NCI-H748 (cell line): Measurements from ENCODE around the gene TNS3.

Experiments used
- DNase-seq: peaks from one replicate; lab custom pipeline; 2025; ENCODE audit not compliant: unreplicated experiment; lab: John Stamatoyannopoulos, UW

TNS3 gene

DNA sequence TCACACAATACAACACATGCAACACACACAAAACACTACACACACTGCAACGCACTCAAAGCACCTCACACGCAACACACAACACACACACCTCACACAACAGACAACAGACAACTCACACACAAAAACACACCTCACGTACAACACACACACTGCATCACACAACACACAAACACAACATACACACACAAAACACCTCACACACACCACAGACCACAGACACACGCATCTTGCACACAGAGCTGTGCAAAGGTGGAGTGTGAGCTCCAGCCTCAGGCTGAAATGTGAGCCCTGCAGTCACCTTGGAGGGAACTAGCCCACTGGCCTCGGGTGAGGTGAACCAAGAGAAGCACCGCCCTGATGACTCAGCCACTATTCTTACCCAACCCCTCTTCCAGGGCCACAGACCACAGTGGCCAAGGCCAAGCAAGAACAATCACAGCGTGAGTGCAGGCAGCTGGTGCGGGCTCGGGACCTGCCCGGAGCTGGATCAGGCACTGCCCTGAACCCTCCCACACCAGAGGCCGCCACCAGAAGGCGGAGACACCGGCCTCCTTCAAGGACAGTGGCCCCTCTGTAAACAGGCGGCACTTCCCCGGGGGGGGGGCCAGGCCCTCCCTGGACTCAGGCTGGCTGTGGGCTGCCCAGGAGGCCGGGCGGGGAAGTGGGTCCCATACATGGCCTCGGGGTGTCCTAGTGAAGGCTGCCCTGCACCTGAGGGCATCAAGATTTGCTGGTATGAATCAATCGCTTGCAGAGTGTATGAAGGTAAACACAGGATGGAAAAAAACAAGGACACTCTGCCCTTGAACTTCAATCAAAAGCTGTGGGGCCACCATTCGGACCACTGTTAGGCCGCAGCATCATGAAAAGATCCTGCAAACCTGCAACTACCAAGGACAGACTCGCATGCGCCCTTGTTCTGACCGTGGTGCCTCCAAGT, 106.7 kb downstream of the TNS3 start:
- peak; percentile 35 for DNase-seq

DNA sequence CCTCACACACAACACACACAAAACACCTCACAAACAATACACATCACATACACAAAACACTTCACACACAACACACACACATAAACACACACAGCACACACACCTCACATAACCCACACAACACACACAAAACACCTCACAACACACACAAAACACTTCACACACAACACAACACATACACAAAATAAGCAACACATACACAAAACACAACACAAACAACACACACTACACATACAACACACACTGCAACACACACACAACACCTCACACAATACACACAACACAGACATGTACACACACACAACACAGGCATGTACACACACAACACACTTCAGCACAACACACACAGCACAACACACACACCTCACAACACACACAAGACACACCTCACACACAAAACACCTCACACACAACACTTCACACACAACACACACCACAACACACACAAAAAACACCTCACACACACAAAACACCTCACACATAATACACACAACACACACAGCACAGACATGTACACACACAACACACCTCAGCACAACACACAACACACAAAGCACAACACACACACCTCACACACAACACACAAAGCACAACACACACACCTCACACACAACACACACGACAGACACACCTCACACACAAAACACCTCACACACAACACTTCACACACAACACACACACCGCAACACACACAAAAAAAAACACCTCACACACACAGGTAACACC, 107.5 kb downstream of the TNS3 start:
- DNase-seq = no peak

DNA sequence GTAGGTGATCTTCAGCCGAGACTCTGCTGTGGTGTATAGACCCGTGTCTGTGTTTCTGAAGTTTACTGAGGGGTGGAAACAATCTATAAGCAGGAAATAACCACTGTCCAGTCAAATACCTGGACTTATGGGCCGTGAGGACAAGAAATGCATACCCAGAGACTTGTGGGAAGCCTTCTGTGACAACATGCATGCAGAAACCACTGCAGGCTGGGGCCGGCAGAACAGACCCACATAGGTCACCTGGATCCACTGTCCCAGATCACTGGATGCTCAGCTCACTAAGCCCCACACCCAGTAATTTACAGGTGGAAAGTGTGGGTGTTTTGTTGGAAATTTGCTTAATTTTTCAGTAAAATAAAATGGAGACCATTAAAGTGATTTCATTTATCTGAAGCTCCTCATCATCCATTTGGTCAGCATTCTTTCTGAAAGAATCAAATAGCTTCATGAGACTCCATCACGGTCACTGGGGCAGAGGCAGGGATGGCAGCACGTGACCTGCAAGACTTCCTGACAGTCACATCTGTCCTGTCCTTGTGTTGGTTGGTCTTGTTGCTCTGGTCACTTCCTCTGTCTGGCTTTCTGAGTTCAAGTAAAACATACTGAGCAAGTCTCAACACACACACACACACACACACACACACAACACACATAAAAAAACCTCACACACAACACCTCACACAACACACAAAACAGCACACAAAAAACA, 108.3 kb downstream of the TNS3 start:
- no peak for DNase-seq

DNA sequence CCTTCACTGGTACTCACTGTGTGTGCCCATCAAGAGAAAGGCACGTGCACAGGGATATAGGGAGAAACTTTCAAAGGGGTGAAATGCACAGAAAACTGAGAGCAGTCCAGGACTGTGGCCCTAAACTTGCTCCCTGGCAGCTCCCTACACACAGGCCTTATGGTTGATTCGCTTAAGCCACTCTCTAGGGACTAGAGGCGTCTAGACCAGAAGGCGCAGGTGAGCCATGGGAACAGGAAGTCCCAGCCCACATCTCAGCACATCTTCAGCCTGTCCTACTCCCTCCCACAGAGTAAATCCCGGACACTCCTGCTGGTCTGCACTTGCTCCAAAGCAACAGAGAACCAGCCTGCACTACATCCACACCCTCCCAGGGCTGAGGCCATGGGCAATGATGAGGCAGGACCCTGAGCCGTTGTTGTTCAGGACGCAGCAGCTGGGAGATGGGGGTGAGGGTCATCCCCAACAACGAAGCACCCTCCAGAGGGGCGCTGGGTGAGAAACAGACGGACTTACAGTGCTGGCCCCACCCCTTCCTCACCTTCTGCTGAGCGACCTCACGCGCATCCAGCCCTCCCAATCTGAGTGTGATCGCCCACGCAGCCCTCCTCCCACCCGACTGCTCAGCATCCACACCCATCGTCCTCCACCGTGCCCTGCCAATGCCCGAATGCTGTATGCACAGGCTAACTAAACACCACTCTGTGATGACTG, 109.3 kb downstream of the TNS3 start:
- DNase-seq = no peak

DNA sequence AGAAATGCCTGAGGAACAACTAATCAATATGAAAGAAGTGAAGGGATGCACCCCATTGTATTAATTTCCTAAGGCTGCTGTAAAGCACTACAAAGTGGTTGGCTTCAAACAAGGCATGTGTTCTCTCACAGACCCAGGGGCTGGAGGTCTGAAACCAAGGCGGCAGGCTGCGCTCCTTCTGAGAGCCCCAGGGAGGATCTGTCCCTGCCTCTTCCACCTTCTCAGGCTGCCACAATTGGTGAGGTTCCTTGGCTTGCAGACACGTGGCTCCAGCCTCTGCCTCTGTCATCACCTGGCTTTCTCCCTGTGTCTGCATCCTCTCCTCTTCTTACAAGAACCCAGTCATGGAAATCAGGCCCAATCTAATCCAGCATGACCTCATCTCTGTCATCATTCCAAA, 110.1 kb downstream of the TNS3 start:
- DNase-seq = no peak

DNA sequence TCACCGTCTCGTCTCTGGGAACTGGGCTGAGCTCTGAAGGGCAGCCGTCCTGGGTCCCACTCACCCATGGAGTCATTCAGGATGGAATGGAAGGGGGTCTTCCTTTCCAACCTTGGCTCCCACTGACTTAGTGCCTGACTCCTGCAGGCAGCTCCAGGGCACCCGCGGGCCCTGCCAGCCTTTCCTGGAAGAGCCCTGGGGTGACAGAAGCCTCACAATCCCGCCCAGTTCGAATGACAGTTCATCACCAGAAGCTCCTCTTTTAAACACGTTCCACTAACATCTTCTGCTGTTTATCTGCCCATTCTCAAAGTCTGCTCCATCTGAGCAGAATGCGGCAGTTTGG, 110.6 kb downstream of the TNS3 start:
- no peak for DNase-seq

DNA sequence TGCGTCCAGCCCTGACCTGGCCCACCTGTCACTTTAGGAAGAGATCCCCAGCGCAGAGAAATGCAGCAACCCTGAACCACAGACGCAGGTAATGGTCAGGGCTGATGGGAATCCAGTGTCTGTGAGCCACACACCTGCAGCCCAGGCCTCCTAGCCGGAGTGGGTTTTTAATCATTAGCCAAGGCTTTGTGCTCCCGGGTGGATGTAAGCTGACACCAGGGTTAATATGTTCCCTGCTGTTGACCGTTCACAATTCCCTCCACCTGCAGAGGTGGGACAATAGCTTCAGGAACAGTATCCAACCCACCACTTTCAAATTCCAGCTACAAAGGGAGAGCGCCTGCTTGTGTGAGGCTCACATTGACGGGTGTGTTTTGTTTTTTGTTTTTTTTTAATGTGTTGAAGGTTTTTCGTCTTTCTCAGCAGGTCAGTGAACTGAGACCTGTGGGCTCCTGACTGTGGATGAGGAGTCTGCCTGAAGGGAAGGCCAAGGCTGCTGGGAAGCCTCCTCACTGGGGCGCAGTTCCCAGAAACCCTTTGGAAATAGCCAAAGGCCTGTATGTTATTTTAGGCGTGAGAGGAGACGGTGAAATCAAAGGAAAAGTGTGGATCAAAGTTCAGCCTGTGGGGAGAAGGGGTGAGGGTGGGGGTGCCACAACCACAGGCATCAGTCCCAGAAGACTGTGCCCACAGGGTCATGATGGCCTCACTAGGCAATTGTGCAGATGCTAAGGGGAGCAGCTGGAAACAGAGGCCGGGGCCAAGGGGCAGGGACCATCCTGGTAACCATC, 111.1 kb downstream of the TNS3 start:
- DNase-seq = peak; percentile 99

DNA sequence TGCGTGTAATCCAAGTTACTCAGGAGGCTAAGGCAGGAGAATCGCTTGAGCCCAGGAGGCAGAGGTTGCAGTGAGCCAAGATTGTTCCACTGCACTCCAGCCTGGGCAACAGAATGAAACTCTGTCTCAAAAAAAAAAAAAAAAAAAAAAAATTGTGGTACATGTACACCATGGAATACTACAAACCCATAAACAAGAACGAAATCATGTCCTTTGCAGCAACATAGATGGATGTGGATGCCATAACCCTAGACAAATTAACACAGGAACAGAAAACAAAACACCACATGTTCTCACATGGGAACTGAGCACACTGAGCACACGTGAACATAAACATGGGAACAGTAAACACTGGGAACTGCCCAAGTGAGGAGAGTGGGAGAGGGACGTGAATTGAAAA, 112.1 kb downstream of the TNS3 start:
- DNase-seq = peak; percentile 39

DNA sequence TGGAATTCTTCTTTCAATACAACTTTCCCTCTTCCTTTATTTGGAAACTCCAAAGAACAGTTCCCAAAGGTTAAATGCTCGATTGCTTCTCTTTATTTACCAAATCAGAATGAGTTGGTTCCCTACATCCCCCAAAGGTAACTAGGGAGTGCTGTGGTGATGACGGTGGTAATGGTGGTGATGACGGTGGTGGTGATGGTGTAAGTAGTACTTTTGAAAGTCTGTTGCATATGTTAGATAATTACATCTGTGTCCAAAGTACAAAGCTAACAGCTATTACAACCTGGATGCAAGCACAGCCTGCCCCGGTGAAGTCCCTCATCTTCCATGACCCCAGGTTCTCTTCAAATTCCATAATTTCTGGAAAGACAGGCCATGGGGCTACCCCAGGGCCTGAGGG, 115.1 kb downstream of the TNS3 start:
- DNase-seq = no peak

DNA sequence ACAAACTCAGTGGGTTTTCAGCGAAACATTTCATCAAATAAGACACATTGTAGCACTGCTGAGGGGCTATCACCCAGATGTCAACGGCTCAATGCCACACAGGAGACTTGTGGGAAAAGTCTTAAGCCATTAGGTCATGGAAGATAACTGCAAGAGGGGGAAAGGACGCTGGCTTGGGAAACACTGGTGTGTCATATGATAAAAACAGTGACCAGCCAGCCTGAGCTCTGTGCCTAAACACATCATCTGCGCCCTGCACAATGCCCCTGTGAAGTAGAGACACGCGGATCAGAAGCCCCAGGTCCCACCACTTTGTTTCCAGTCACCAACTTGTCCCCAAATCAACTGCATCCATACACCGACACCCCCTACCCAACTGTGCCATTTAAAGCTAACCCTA, 116.7 kb downstream of the TNS3 start:
- no peak for DNase-seq

DNA sequence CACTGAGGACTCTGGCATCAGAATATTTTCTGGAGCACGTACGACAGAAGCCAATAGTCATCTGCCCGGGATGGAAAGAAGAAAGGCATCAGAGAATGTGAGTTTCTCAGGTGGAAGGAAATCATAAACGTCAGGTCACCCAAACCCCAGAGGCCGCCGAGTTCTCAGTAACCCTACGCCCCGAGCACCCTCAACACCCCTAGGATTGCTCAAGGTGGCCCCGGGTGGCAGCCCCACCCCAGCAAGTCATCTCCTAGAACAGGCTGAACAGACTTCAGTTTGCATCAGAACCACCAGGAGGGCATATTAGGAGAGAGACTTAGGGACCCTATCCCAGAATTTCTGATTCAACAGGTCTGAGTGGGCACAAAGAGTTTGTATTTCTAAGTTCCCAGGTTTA, 117.6 kb downstream of the TNS3 start:
- no peak for DNase-seq

DNA sequence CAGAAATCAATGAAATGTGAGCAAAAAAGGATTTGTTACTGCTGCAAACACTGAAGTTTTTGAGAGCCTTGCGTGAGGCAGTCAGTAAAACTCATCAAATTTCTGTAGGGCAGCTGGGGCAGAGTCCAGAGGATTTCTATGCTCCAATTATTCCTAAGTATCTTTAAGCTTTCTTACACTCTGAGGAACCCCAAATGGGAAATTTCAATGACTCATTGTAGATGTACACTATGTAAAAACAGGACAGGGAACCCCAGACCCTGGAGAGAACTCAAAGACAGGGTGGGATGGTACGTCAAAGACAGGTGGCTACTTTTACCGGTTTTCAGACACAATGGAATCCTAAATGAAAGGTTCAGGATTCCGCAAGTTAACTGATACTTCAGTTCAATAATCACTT, 120.2 kb downstream of the TNS3 start:
- DNase-seq = no peak

DNA sequence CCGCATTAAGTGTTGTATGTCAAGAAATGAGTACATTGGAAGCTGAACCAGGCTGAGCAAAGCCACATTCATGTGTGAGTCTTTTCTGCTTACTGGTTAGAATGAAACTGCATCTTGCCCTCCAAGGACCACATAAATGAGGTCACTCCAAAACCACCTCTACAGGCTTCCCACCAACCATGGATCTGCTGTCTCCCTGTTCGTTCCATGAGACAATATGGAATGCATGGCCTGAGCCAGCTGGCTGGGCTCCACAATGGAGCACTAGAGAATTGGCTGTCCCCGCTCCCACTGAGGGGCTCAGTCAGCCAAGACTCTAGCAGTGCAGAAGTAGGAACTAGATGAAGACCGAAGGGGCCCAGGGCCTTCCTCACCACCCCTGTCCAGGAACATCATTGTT, 120.8 kb downstream of the TNS3 start:
- DNase-seq = no peak

DNA sequence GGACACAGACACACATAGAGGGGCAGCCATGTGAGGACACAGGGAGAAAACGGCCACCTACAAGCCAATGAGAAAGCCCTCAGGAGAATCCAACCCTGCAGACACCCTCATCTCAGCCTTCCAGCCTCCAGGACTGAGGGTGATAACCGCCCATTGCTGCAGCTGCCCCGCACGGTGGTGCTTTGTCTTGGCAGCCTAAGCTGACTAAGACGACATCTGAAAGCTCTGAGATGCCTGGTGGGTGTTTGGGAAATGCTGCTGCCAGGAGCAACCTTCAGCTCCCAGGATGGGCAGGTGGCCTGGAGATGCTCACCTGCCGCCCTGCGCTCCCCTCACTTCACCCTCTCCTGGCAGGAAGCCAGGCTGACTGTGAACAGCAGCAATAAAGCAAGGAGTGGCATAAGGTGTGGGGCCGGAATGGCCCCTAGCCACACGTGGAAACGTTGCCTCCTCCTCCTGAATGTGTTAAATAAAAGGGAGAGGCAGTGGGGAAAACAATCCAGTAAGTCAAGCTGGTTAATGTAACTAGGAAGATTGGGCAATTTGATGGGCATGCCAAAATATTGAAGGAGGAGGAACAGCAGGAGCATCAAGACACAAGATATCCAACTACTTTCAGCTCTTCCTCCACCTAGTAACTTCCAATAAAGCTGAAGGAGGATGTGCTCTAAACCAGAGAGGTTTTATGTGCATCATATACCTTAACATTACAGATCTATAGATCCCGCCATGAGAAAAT, 121.5 kb downstream of the TNS3 start:
- peak; percentile 98 for DNase-seq

DNA sequence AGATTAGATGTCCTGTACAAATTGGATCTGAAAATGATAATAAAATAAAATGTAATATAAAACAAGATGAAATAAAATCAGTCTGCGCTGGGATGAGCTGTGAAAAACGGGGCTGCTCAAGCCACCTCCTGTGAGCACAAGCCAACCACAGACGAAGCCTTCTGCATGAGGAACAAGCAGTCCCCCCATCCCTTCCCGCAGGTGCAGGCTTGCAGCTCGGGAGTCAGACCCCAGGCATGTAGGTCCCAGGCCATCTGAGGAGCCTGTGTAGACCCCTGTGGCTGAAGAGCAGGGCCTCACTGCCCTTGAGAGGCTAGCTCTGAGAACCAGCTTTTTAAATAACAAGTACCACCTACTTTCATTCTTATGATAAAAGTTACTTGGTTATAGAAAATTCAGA, 123.4 kb downstream of the TNS3 start:
- DNase-seq = no peak

DNA sequence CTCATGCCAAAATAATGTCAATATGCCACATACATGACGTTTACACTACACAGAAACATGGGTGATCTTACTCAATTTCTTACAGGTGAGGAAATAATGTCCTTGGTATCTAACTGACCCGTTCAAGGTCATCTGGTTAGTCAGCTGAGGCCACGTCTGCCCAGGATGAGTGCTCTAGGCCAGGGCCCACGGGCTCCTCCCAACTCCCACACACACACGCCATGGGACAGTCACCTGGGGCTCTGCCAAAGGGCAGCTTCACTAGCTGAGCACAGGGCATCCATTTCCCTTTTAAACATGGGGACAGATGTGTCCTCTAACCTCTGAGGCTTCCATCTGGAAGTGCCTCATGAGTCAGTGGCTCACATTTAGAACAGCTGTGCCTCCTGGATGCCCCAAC, 123.9 kb downstream of the TNS3 start:
- DNase-seq = no peak

DNA sequence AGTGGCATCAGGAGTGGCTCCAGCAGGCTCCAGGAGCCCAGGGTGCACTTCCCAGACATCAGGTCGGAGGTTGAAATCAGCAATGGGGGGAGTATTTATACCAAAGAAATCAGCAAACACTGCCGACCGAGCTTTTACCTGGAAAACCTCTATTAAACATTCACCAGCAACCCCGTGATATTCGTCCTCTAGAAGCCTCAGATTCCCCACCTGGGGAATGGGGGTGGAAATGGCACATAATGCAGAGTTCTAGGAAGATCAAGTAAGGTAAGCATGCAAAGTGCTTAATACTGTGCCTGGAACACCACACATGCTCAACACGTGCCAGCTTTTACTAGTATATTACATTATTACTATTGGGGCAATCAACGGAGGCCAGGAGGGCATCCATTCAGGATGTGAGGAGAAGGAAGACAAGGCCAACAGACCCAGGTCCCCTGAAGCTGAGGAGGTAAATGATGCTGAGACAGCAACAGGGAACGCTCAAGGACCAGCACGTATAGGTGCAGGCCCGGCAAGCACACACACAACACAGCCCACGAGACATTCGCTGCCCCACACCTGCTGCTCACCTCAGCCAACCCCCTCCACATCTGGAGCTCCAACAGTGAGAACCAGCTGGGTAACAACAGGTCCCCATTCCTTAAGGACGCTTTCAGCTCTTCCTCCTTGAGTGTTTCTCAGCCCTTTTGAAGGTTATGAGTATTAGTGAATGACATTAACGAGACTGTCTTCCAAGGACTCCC, 125.5 kb downstream of the TNS3 start:
- DNase-seq = no peak

DNA sequence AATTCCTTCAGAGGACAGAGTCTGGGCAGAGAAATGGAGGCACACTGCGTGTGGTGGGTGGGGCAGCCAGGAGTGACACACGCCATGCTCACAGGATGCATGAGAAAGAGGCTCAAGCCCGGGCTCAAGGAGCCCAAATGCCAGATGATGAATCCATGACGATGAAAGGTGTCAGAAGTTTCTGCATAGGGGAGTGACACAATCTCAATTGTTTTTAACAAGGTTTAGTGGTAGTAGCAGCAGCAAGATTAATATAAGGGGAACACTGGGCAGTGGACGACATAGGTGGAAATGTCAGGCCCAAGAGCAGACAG, 126.1 kb downstream of the TNS3 start:
- no peak for DNase-seq
